ENCODE results near the gene PLA2G5. TPM values are rescaled to one million over a fixed set of nuclear protein-coding genes. Genes with fewer than 3 reads are reported as not detected.

Gene PLA2G5
- total RNA-seq, 2 donors from 2014 or later: not detected

GRCh38 chr1:20139776-20140612 lies 70.0 kb downstream of the PLA2G5 start:
- Histone ChIP-seq H3K9ac (ENCODE audit: extremely low read depth, low read length, poor library complexity, severe bottlenecking) (no peak overlapping the region), H3K27me3 (ENCODE audit: control insufficient read depth, insufficient read depth, low read length, poor library complexity, severe bottlenecking) (no peaks in the 10 kb centered on the region), H3K27ac (ENCODE audit: low read depth, low read length) (no peak overlapping the region), H3K36me3 (ENCODE audit: control insufficient read depth, insufficient read depth, low read length) (no peaks in the 10 kb centered on the region), H3K4me1 (ENCODE audit: control insufficient read depth, insufficient read depth, low read length) (no peaks in the 10 kb centered on the region), H3K9me3 (ENCODE audit: control insufficient read depth, low read length) (no peaks in the 10 kb centered on the region), H3K4me3 (ENCODE audit: low read length) (no peak overlapping the region)
- TF ChIP-seq CTCF (conservative IDR thresholded peaks at IDR 0.05): no peak
- Mint-ChIP-seq H3K27me3 (ENCODE audit: insufficient read depth) (peaks cover 1% of the 10 kb centered on the region), H3K9me3 (peaks cover 4% of the 10 kb centered on the region), H3K4me3 (no peak overlapping the region), H3K4me1 (no peaks in the 10 kb centered on the region), H3K36me3 (ENCODE audit: low read depth) (no peaks in the 10 kb centered on the region), H3K27ac (no peak overlapping the region)
- WGBS, 2 experiments (ENCODE audit: insufficient coverage in 1 of 2, insufficient read length in 1 of 2): 91 to 94% methylated on average over 7 to 13 of the region's 13 CpGs
- no peak for DNase-seq

GRCh38 chr1:20141001-20141400 lies 71.0 kb downstream of the PLA2G5 start:
- Histone ChIP-seq H3K36me3 (ENCODE audit: control insufficient read depth, insufficient read depth, low read length) (no peaks in the 10 kb centered on the region), H3K9ac (ENCODE audit: extremely low read depth, low read length, poor library complexity, severe bottlenecking) (no peak overlapping the region), H3K4me3 (ENCODE audit: low read length) (no peak overlapping the region), H3K27ac (ENCODE audit: low read depth, low read length) (no peak overlapping the region), H3K9me3 (ENCODE audit: control insufficient read depth, low read length) (no peaks in the 10 kb centered on the region), H3K4me1 (ENCODE audit: control insufficient read depth, insufficient read depth, low read length) (no peaks in the 10 kb centered on the region), H3K27me3 (ENCODE audit: control insufficient read depth, insufficient read depth, low read length, poor library complexity, severe bottlenecking) (no peaks in the 10 kb centered on the region)
- Mint-ChIP-seq H3K9me3 (peaks cover 4% of the 10 kb centered on the region), H3K4me3 (no peak overlapping the region), H3K4me1 (no peaks in the 10 kb centered on the region), H3K36me3 (ENCODE audit: low read depth) (no peaks in the 10 kb centered on the region), H3K27ac (no peak overlapping the region), H3K27me3 (ENCODE audit: insufficient read depth) (peaks cover 1% of the 10 kb centered on the region)
- 93 to 100% methylated on average over 7 to 9 of the region's 9 CpGs for WGBS, 2 experiments (ENCODE audit: insufficient coverage in 1 of 2, insufficient read length in 1 of 2)
- TF ChIP-seq CTCF (conservative IDR thresholded peaks at IDR 0.05): no peak
- no peak for DNase-seq

- Histone ChIP-seq H3K4me1 (ENCODE audit: control insufficient read depth, insufficient read depth, low read length) (no peaks in the 10 kb centered on the region), H3K4me3 (ENCODE audit: low read length) (no peak overlapping the region), H3K9me3 (ENCODE audit: control insufficient read depth, low read length) (no peaks in the 10 kb centered on the region), H3K36me3 (ENCODE audit: control insufficient read depth, insufficient read depth, low read length) (no peaks in the 10 kb centered on the region), H3K9ac (ENCODE audit: extremely low read depth, low read length, poor library complexity, severe bottlenecking) (no peak overlapping the region), H3K27me3 (ENCODE audit: control insufficient read depth, insufficient read depth, low read length, poor library complexity, severe bottlenecking) (no peaks in the 10 kb centered on the region), H3K27ac (ENCODE audit: low read depth, low read length) (no peak overlapping the region)
- 84% methylated on average over 4 to 7 of the region's 7 CpGs for WGBS, 2 experiments (ENCODE audit: insufficient coverage in 1 of 2, insufficient read length in 1 of 2)
- Mint-ChIP-seq H3K27me3 (ENCODE audit: insufficient read depth) (peaks cover 1% of the 10 kb centered on the region), H3K27ac (no peak overlapping the region), H3K36me3 (ENCODE audit: low read depth) (no peaks in the 10 kb centered on the region), H3K4me1 (no peaks in the 10 kb centered on the region), H3K4me3 (no peak overlapping the region), H3K9me3 (peaks cover 4% of the 10 kb centered on the region)
- no peak for DNase-seq
- no peak for TF ChIP-seq CTCF (conservative IDR thresholded peaks at IDR 0.05)
Measured at GRCh38 chr1:20141466-20141865, 71.5 kb downstream of the PLA2G5 start.

Other genes with a start within 250 kb of the PLA2G5 start
- gene OTUD3, start 187.8 kb upstream of the PLA2G5 start, total RNA-seq: 10 to 100 TPM; 14.5 to 25.0 TPM
- not detected for gene PLA2G2E, start 146.6 kb upstream of the PLA2G5 start, total RNA-seq
- gene PLA2G2A, start 90.6 kb upstream of the PLA2G5 start, total RNA-seq: 1 to 10 TPM in 1 of 2 donors, not detected in 1; 1.0 TPM
- gene PLA2G2D, start 49.3 kb downstream of the PLA2G5 start, total RNA-seq: not detected
- gene PLA2G2F, start 69.1 kb downstream of the PLA2G5 start, total RNA-seq: not detected
- 1 to 10 TPM; 1.7 to 2.6 TPM for gene UBXN10, start 115.9 kb downstream of the PLA2G5 start, total RNA-seq
- not detected for gene PLA2G2C, start 116.3 kb downstream of the PLA2G5 start, total RNA-seq
- gene VWA5B1, start 220.7 kb downstream of the PLA2G5 start, total RNA-seq: under 1 TPM in 1 of 2 donors, not detected in 1; 0.44 TPM

All from endodermal cell (in vitro differentiated cells).